H9 (cell line): Measurements from ENCODE around the gene ZIC4. TPM values are rescaled to one million over a fixed set of nuclear protein-coding genes. Genes with fewer than 3 reads are reported as not detected.
A peak's percentile ranks its signal among the peaks of the same experiment; 100 is the strongest.

ENCODE experiments used
- DNase-seq: peaks from one replicate; pipeline ENCODE4 v3.0.0-alpha.2; 2017
- H2AFZ ChIP-seq: one replicate; pipeline ENCODE4 v1.6.1; 2013; ENCODE audit warnings: mild to moderate bottlenecking, low read length, control low read depth, moderate library complexity
- H2AK5ac ChIP-seq: 2 replicates; pipeline ENCODE4 v1.6.1; 2013; ENCODE audit warnings: low read length, control low read depth, mixed read lengths; ENCODE audit not compliant: insufficient read length
- H2BK120ac ChIP-seq: one replicate; pipeline ENCODE4 v1.6.1; 2013; ENCODE audit warnings: low read depth, mild to moderate bottlenecking, low read length, control low read depth, inconsistent platforms; ENCODE audit not compliant: poor library complexity, severe bottlenecking
- H2BK12ac ChIP-seq: 2 replicates; pipeline ENCODE4 v1.6.1; 2013; ENCODE audit warnings: low read length, control low read depth, mixed read lengths, low read depth; ENCODE audit not compliant: insufficient read length
- H2BK15ac ChIP-seq: 2 replicates; pipeline ENCODE4 v1.6.1; 2013; ENCODE audit warnings: low read depth, low read length, control low read depth
- H2BK20ac ChIP-seq: one replicate; pipeline ENCODE4 v1.6.1; 2013; ENCODE audit warnings: low read depth, mild to moderate bottlenecking, low read length, control low read depth, inconsistent platforms; ENCODE audit not compliant: poor library complexity, severe bottlenecking
- H2BK5ac ChIP-seq: 2 replicates; pipeline ENCODE4 v1.6.1; 2013; ENCODE audit warnings: low read length, control low read depth, mixed read lengths; ENCODE audit not compliant: insufficient read length
- H3K14ac ChIP-seq: 2 replicates; pipeline ENCODE4 v1.6.1; 2013; ENCODE audit warnings: low read length, control low read depth; ENCODE audit not compliant: insufficient read depth
- H3K18ac ChIP-seq: 2 replicates; pipeline ENCODE4 v1.6.1; 2013; ENCODE audit warnings: low read depth, mild to moderate bottlenecking, mixed read lengths, low read length, control low read depth; ENCODE audit not compliant: insufficient read length
- H3K23ac ChIP-seq: 2 replicates; pipeline ENCODE4 v1.6.1; 2013; ENCODE audit warnings: low read length, control low read depth, mixed read lengths, low read depth; ENCODE audit not compliant: insufficient read length
- H3K23me2 ChIP-seq: 2 replicates; pipeline ENCODE4 v1.6.1; 2013; ENCODE audit warnings: low read depth, mild to moderate bottlenecking, mixed read lengths, low read length, control low read depth; ENCODE audit not compliant: insufficient read length, poor library complexity, severe bottlenecking
- H3K27ac ChIP-seq: 2 replicates; pipeline ENCODE4 v1.5.1; 2013; ENCODE audit warnings: low read length, control low read depth, mixed read lengths, low read depth; ENCODE audit not compliant: insufficient read length
- H3K27me3 ChIP-seq: 2 replicates; pipeline ENCODE4 v1.6.1; 2013; ENCODE audit warnings: low read length, control low read depth, inconsistent platforms; ENCODE audit not compliant: insufficient read depth
- H3K4ac ChIP-seq: 2 replicates; pipeline ENCODE4 v1.6.1; 2013; ENCODE audit warnings: low read depth, mild to moderate bottlenecking, control low read depth, inconsistent platforms, low read length, moderate library complexity
- H3K4me1 ChIP-seq: 2 replicates; pipeline ENCODE4 v1.6.1; 2013; ENCODE audit warnings: low read length, control low read depth, inconsistent platforms; ENCODE audit not compliant: insufficient read depth
- H3K4me2 ChIP-seq: 2 replicates; pipeline ENCODE4 v1.6.1; 2013; ENCODE audit warnings: low read length, control low read depth, mixed read lengths; ENCODE audit not compliant: insufficient read length, insufficient read depth
- H3K56ac ChIP-seq: 2 replicates; pipeline ENCODE4 v1.6.1; 2013; ENCODE audit warnings: low read depth, mild to moderate bottlenecking, mixed read lengths, low read length, control low read depth; ENCODE audit not compliant: insufficient read length
- H3K79me1 ChIP-seq: 2 replicates; pipeline ENCODE4 v1.6.1; 2013; ENCODE audit warnings: low read depth, mild to moderate bottlenecking, moderate library complexity, low read length, control low read depth, inconsistent platforms; ENCODE audit not compliant: insufficient read depth, poor library complexity, severe bottlenecking
- H3K79me2 ChIP-seq: 2 replicates; pipeline ENCODE4 v1.6.1; 2013; ENCODE audit warnings: low read length, control low read depth, inconsistent platforms; ENCODE audit not compliant: insufficient read depth
- H3K9ac ChIP-seq: 2 replicates; pipeline ENCODE4 v1.6.1; 2013; ENCODE audit warnings: low read length, control low read depth, mixed read lengths; ENCODE audit not compliant: insufficient read length; ENCODE audit errors: extremely low read depth
- H3K9me3 ChIP-seq: one replicate; pipeline ENCODE4 v1.6.1; 2013; ENCODE audit warnings: low read depth, low read length, inconsistent platforms; ENCODE audit not compliant: control insufficient read depth
- H3T11ph ChIP-seq: one replicate; pipeline ENCODE4 v1.6.1; 2013; ENCODE audit warnings: mild to moderate bottlenecking, low read length, control low read depth, inconsistent platforms
- H4K20me1 ChIP-seq: one replicate; pipeline ENCODE4 v1.6.1; 2013; ENCODE audit not compliant: control insufficient read depth, insufficient read length, insufficient read depth
- H4K5ac ChIP-seq: 2 replicates; pipeline ENCODE4 v1.6.1; 2013; ENCODE audit warnings: low read depth, mild to moderate bottlenecking, mixed read lengths, low read length, control low read depth; ENCODE audit not compliant: insufficient read length
- H4K8ac ChIP-seq: replicated peaks from 2 replicates; pipeline ENCODE4 v1.6.1; 2013; ENCODE audit warnings: low read length, control low read depth, mixed read lengths, low read depth; ENCODE audit not compliant: insufficient read length
- H4K91ac ChIP-seq: 2 replicates; pipeline ENCODE4 v1.6.1; 2013; ENCODE audit warnings: low read depth, mild to moderate bottlenecking, moderate library complexity, mixed read lengths, low read length, control low read depth; ENCODE audit not compliant: insufficient read length
- H3K27ac Mint-ChIP-seq, 3 experiments: 2 replicates in 2 of 3; 3 replicates in 1 of 3; pipeline ENCODE4 v1.8.0; 2020 to 2021; ENCODE audit warnings: mixed read lengths in 3 of 3, mild to moderate bottlenecking in 1 of 3, moderate library complexity in 1 of 3
- H3K27me3 Mint-ChIP-seq: 2 replicates; pipeline ENCODE4 v1.8.0; 2021; ENCODE audit warnings: low read depth, mild to moderate bottlenecking, moderate library complexity, mixed read lengths
- H3K36me3 Mint-ChIP-seq, 3 experiments: 2 replicates in 2 of 3; 3 replicates in 1 of 3; pipeline ENCODE4 v1.8.0; 2020 to 2021; ENCODE audit warnings: low read depth in 3 of 3, mixed read lengths in 3 of 3; ENCODE audit not compliant: insufficient read depth in 1 of 3
- H3K4me1 Mint-ChIP-seq, 2 experiments: 2 replicates each; pipeline ENCODE4 v1.8.0; 2020; ENCODE audit warnings: mixed read lengths in 2 of 2
- H3K4me3 Mint-ChIP-seq, 2 experiments: 2 replicates in 1 of 2; 3 replicates in 1 of 2; pipeline ENCODE4 v1.8.0; 2020 to 2021; ENCODE audit warnings: mild to moderate bottlenecking in 2 of 2, mixed read lengths in 2 of 2, moderate library complexity in 1 of 2
- H3K9me3 Mint-ChIP-seq, 2 experiments: 2 replicates in 1 of 2; 3 replicates in 1 of 2; pipeline ENCODE4 v1.8.0; 2020; ENCODE audit warnings: mild to moderate bottlenecking in 2 of 2, mixed read lengths in 2 of 2, moderate library complexity in 1 of 2
- CTCF ChIP-seq: fragments of 200-600 bp; sonication (generic); conservative IDR thresholded peaks from 3 replicates; pipeline ENCODE4 v1.8.0; 2021; ENCODE audit warnings: antibody characterized with exemption, mild to moderate bottlenecking
- WGBS: extraction: QIAGEN DNeasy Blood & Tissue Kit; methylation state at CpG from one replicate; pipeline ENCODE4 v1.1.7; 2013; ENCODE audit warnings: missing lambda C conversion rate, low lambda C conversion rate, mixed read lengths; ENCODE audit not compliant: insufficient read length; ENCODE audit errors: extremely low coverage; 5-methylcytosine and 5-hydroxymethylcytosine counted together
- total RNA-seq: library from RNA; stranded (reverse); gene quantifications from 2 replicates; pipeline ENCODE4 v1.2.1, GENCODE V29; 2021

The ZIC4 gene
- total RNA-seq, 1 experiment from 2014 or later: not detected

- no CpG with 5 or more reads among the region's 31 CpGs for WGBS
Observed at GRCh38 chr3:147393943-147394883, 12.1 kb downstream of the ZIC4 start.

More at GRCh38 chr3:147393943-147394883, 12.1 kb downstream of the ZIC4 start:
- H2BK120ac ChIP-seq: no peak overlapping the region
- no peak overlapping the region for H2BK15ac ChIP-seq
- H2AFZ ChIP-seq: no peak overlapping the region
- H3K27me3 ChIP-seq: peaks cover 82% of the 10 kb centered on the region
- H2BK12ac ChIP-seq: peak overlapping the region; percentile 38
- H3K4me3 Mint-ChIP-seq: peak overlapping the region; percentile 63 to 82
- H3K4ac ChIP-seq: no peak overlapping the region
- no peak overlapping the region for H3K27ac Mint-ChIP-seq
- peaks cover 0 to 2% (median 0%) of the 10 kb centered on the region in 3 experiments; a peak in 1 of 7 replicates for H3K36me3 Mint-ChIP-seq
- H3K27me3 Mint-ChIP-seq: peaks cover 100% of the 10 kb centered on the region
- H4K8ac ChIP-seq: no peak overlapping the region
- no peak overlapping the region for H3K27ac ChIP-seq
- H3K23ac ChIP-seq: no peak overlapping the region
- peaks cover 3 to 17% of the 10 kb centered on the region in 2 experiments; a peak in 3 of 5 replicates for H3K9me3 Mint-ChIP-seq
- no peak overlapping the region for H3K56ac ChIP-seq
- H3K14ac ChIP-seq: peak overlapping the region; percentile 84; the same call in 1 of the 2 replicates
- no peaks in the 10 kb centered on the region for H4K20me1 ChIP-seq
- TF ChIP-seq CTCF: no peak
- H3K4me1 ChIP-seq: peaks cover 3% of the 10 kb centered on the region
- peaks cover 40 to 78% of the 10 kb centered on the region in 2 experiments for H3K4me1 Mint-ChIP-seq
- no peaks in the 10 kb centered on the region for H3K79me1 ChIP-seq
- peak overlapping the region; percentile 83 for H3K4me2 ChIP-seq
- H3K79me2 ChIP-seq: no peaks in the 10 kb centered on the region
- peak overlapping the region; percentile 56 for H3K18ac ChIP-seq
- no peak overlapping the region for H4K91ac ChIP-seq
- no peak overlapping the region for H4K5ac ChIP-seq
- no peak overlapping the region for H3K9ac ChIP-seq
- no peak overlapping the region for H2BK20ac ChIP-seq
- H2BK5ac ChIP-seq: no peak overlapping the region
- H3K23me2 ChIP-seq: peaks cover 31% of the 10 kb centered on the region
- DNase-seq: no peak
- H2AK5ac ChIP-seq: no peak overlapping the region
- H3K9me3 ChIP-seq: no peaks in the 10 kb centered on the region
- no peak overlapping the region for H3T11ph ChIP-seq
